Coronary artery (tissue), 2 donors: ENCODE measurements around the gene GBF1.

Experiments used
- DNase-seq: peaks from one replicate; pipeline ENCODE4 v3.0.0-alpha.2; 2017; ENCODE audit warnings: low spot score
- H3K27ac ChIP-seq, 2 donors: fragments of 200-600 bp; sonication (generic); one replicate each; pipeline ENCODE4 v1.5.1; 2016 to 2019
- H3K4me3 ChIP-seq: fragments of 200-600 bp; sonication (generic); 2 replicates; pipeline ENCODE4 v1.5.1; 2016; ENCODE audit warnings: mild to moderate bottlenecking, moderate library complexity
- TF ChIP-seq, protein P1 (sequence below): fragments of 200-600 bp; sonication (generic); IDR thresholded peaks from one replicate; pipeline ENCODE4 v1.5.1; 2019; ENCODE audit warnings: antibody characterized with exemption

Gene GBF1

DNA sequence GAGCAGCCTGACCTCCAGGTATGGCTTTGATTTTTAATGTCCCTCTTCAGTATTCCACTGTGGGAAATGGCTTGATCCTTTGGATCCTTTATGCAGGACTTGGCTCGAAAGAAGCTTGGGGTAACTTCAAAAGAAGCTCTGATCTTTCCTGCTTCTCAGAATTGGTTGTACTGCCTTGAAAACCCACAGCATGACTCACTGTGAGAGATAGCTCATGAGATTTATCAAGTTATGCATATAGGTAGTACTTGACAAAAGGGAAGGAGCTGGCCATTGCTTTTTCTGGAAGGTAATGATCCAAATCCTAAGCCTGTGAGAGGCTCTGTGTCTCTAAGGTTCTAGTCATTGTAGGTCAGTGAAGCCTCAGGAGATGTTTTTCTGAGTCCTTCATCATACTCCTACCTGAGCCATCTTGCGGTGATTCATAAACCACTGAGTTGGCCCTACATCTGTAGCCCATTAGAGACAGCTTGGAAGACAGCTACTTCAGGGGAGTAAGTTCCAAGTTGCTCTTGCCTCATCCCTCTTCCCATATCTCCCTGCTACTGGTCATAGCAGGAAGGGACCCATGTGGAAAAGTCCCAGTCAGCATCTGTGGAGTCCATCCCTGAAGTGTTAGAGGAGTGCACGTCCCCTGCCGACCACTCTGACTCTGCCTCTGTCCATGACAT, 113.5 kb downstream of the GBF1 start:
- H3K4me3 ChIP-seq: no peak overlapping the region
- H3K27ac ChIP-seq: no peak overlapping the region
- TF ChIP-seq, protein P1, sequence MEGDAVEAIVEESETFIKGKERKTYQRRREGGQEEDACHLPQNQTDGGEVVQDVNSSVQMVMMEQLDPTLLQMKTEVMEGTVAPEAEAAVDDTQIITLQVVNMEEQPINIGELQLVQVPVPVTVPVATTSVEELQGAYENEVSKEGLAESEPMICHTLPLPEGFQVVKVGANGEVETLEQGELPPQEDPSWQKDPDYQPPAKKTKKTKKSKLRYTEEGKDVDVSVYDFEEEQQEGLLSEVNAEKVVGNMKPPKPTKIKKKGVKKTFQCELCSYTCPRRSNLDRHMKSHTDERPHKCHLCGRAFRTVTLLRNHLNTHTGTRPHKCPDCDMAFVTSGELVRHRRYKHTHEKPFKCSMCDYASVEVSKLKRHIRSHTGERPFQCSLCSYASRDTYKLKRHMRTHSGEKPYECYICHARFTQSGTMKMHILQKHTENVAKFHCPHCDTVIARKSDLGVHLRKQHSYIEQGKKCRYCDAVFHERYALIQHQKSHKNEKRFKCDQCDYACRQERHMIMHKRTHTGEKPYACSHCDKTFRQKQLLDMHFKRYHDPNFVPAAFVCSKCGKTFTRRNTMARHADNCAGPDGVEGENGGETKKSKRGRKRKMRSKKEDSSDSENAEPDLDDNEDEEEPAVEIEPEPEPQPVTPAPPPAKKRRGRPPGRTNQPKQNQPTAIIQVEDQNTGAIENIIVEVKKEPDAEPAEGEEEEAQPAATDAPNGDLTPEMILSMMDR: no peak
- DNase-seq: no peak

DNA sequence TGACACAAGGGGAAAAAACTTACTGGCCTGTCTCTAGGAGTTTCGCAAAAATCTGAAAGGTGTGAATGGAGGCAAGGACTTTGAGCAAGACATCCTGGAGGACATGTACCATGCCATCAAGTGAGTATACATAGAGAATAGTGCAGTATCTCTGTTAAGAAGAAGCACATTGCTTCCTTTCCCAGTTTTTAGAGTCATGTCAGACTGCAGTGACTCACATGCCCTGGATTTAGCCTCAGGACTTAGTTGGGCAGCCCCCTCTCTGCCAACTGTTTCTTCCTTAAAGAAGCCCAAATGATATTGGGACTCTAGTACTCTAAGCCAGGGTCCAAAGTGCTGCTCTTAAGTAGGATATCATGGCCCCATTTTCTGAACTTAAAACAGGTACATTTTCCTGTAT, 122.1 kb downstream of the GBF1 start:
- TF ChIP-seq, protein P1: no peak
- no peak overlapping the region for H3K27ac ChIP-seq
- no peak overlapping the region for H3K4me3 ChIP-seq
- DNase-seq: no peak

DNA sequence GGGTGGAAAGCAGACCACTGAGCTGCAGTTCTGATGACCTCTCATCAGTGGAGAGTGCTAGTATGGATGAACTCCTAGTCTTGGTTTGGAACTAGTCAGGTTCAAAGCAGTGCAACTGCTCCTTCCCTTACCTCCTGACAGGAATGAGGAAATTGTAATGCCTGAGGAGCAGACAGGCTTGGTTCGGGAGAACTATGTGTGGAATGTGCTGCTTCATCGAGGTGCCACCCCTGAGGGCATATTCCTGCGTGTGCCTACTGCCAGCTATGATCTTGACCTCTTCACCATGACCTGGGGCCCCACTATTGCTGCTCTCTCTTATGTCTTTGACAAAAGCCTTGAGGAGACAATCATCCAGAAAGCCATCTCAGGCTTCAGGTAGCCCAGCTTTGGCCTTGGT, 122.7 kb downstream of the GBF1 start:
- H3K27ac ChIP-seq: no peak overlapping the region
- TF ChIP-seq, protein P1: no peak
- no peak for DNase-seq
- no peak overlapping the region for H3K4me3 ChIP-seq

DNA sequence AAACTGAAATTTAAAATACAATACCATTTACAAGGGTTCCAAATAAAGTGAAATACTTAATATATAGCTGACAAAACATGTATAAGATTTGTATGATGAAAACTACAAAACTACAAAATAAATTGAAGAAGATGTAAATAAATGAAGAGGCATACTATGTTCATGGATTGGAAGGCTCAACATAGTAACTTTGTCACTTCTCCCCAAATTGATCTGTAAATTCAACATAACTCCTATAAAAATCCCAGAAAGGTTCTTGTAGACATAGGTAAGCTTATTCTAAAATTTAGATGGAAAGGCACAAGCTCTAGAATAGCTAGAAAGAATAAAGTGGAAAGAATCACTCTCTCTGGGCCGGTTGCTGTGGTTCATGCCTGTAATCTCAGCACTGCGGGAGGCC, 126.0 kb downstream of the GBF1 start:
- TF ChIP-seq, protein P1: no peak
- no peak overlapping the region for H3K4me3 ChIP-seq

DNA sequence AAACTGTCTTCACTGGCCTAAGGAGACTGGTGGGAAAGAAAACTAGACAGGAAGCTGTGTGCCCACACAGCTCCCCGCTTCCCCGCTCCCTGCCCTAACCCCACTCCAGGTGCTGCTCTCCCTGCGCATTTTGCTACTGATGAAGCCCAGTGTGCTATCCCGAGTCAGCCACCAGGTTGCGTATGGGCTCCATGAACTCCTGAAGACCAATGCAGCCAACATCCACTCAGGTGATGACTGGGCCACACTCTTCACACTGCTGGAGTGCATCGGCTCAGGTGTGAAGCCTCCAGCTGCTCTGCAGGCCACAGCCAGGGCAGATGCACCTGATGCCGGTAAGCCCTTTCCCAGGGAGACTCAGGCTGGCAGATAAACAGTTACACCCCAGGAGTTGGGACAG, 129.9 kb downstream of the GBF1 start:
- H3K4me3 ChIP-seq: no peak overlapping the region
- no peak for DNase-seq
- no peak overlapping the region for H3K27ac ChIP-seq
- TF ChIP-seq, protein P1: no peak

More for the DNA sequence above, 126.0 kb downstream of the GBF1 start:
- no peak overlapping the region for H3K27ac ChIP-seq
- no peak for DNase-seq

DNA sequence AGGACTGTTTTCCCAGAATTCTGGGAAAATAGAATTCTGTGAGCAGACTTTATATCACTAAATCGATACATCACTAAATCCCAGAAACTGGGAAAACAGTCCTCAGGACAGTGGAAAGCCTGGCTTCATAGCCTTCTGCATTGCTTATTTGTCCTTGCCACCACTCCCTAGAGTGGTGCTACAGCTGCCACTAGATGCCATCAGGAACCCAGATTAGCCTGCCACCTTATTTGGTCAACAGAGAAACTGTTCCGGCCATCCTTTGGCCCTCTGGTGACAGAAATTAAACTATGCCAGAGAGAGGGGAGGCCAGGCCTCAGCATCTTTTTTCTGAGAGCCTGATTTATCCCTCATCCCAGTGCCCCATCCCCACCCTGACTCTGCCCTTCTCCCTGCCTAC, 130.5 kb downstream of the GBF1 start:
- no peak for DNase-seq
- Histone ChIP-seq H3K27ac (no peak overlapping the region), H3K4me3 (no peak overlapping the region)
- TF ChIP-seq, protein P1: no peak

DNA sequence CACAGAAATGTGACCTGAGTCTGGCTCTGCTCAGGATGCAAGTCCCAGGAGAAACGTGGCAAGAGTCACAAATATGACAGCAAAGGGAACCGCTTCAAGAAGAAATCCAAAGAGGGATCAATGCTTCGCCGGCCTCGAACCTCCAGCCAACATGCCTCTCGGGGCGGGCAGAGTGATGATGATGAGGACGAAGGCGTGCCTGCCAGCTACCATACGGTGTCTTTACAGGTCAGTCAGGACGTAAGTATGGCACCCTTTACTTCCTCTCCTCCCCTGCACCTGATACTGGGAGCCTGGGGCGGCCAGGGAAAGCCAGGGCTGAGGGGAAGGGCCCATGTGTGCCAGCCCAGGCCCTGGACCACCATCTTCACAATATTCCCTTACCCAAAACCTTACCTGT, 131.6 kb downstream of the GBF1 start:
- no peak for DNase-seq
- TF ChIP-seq, protein P1: no peak
- H3K4me3 ChIP-seq: no peak overlapping the region
- no peak overlapping the region for H3K27ac ChIP-seq
